A549 (cell line): ENCODE results near the gene EXO1.

ENCODE experiments used
- CTCF ChIP-seq: fragments of >200 bp; sonication (Bioruptor Twin); formaldehyde crosslinking; IDR thresholded peaks from 3 replicates; pipeline ENCODE4 v1.5.1; 2016
- EP300 ChIP-seq, 2 experiments: fragments of >200 bp; sonication (Bioruptor Twin); formaldehyde crosslinking; IDR thresholded peaks; 2 replicates in 1 of 2; 3 replicates in 1 of 2; pipeline ENCODE4 v1.6.1; 2016 to 2017
- JUNB ChIP-seq: fragments of >200 bp; sonication (Bioruptor Twin); formaldehyde crosslinking; IDR thresholded peaks from 2 replicates; pipeline ENCODE4 v1.6.1; 2016

GRCh38 chr1:241870746-241871430 lies 22.9 kb downstream of the EXO1 start:
- TF ChIP-seq EP300 (IDR thresholded peaks at IDR 0.05) (no peak), JUNB (no peak), CTCF (no peak)
